ENCODE results near the gene STKLD1. TPM values are rescaled to one million over a fixed set of nuclear protein-coding genes. Genes with fewer than 3 reads are reported as not detected.

Gene STKLD1
- total and polyA plus RNA-seq, 9 of the 15 experiments (the other 6 are each of a cell fraction or from before 2014, with no cell fraction given), result 0.10 to 0.65 (median 0.33) TPM; not detected in 2

GRCh38 chr9:133375116-133375723 is 946 bp upstream of the STKLD1 start (continued):
- TF ChIP-seq CTCF (IDR thresholded peaks at IDR 0.05 in 2 of 3, conservative IDR thresholded peaks at IDR 0.05 in 1 of 3; ENCODE audit: insufficient read depth in 2 of 3, low read depth in 1 of 3, low read length in 3 of 3) (peak in 2 of 3 experiments; percentile 10 to 30; a peak in 1 of 6 replicates), ATF7 (IDR thresholded peaks at IDR 0.05) (no peak), ETV5 (CRISPR knock-in tag; IDR thresholded peaks at IDR 0.05; ENCODE audit: low read depth) (0 out of 2 replicates have a peak, but pooled peaks have one; percentile 9), ELF1 (tag; IDR thresholded peaks at IDR 0.05) (no peak), SPI1 (IDR thresholded peaks at IDR 0.05; ENCODE audit: borderline replicate concordance, low read depth, low read length) (no peak), ZNF609 (CRISPR knock-in tag; IDR thresholded peaks at IDR 0.05; ENCODE audit: borderline replicate concordance) (no peak), POLR3A (IDR thresholded peaks at IDR 0.05; ENCODE audit: borderline replicate concordance, extremely low read depth, insufficient read depth, insufficient read length) (no peak), RBM39 (optimal IDR thresholded peaks at IDR 0.05; ENCODE audit: low read depth, low read length) (no peak), HNRNPH1 (optimal IDR thresholded peaks at IDR 0.05; ENCODE audit: low read depth, low read length) (no peak), ZNF311 (CRISPR knock-in tag; IDR thresholded peaks at IDR 0.05) (no peak), NFXL1 (CRISPR knock-in tag; IDR thresholded peaks at IDR 0.05) (no peak), MTF1 (CRISPR knock-in tag; IDR thresholded peaks at IDR 0.05; ENCODE audit: borderline replicate concordance) (no peak), PTTG1 (tag; IDR thresholded peaks at IDR 0.05; ENCODE audit: low read depth) (no peak), RFX7 (CRISPR knock-in tag; IDR thresholded peaks at IDR 0.05) (no peak), SMC3 (conservative IDR thresholded peaks at IDR 0.05; ENCODE audit: insufficient read depth, low read depth, low read length) (no peak), GABPA (tag; conservative IDR thresholded peaks at IDR 0.05; ENCODE audit: low read depth) (no peak), SMARCC2 (IDR thresholded peaks at IDR 0.05; ENCODE audit: low read depth) (no peak), KAT7 (CRISPR knock-in tag; IDR thresholded peaks at IDR 0.05; ENCODE audit: borderline replicate concordance) (no peak)

Data from K562 (cell line).